ENCODE results near the gene FGF8. TPM values are rescaled to one million over a fixed set of nuclear protein-coding genes. Genes with fewer than 3 reads are reported as not detected.

The FGF8 gene
- polyA plus RNA-seq, 4 donors, result 6.8 to 8.9 (median 8.1) TPM

GRCh38 chr10:101782811-101783735 lies 7.2 kb upstream of the FGF8 start, which contains the start of gene NPM3:
NPM3 (minus strand) TSS chr10:101783446; CDS start chr10:101783390, 56 bp downstream.
- peak; percentile 60 to 74 (median 68) for DNase-seq (ENCODE audit: low read depth in 4 of 4, low spot score in 3 of 4)

GRCh38 chr10:101781984-101782810 lies 6.3 kb upstream of the FGF8 start:
- DNase-seq (ENCODE audit: low read depth in 4 of 4, low spot score in 3 of 4), result no peak

GRCh38 chr10:101781655-101781983 lies 5.7 kb upstream of the FGF8 start:
- DNase-seq (ENCODE audit: low read depth in 4 of 4, low spot score in 3 of 4), result no peak

DNA sequence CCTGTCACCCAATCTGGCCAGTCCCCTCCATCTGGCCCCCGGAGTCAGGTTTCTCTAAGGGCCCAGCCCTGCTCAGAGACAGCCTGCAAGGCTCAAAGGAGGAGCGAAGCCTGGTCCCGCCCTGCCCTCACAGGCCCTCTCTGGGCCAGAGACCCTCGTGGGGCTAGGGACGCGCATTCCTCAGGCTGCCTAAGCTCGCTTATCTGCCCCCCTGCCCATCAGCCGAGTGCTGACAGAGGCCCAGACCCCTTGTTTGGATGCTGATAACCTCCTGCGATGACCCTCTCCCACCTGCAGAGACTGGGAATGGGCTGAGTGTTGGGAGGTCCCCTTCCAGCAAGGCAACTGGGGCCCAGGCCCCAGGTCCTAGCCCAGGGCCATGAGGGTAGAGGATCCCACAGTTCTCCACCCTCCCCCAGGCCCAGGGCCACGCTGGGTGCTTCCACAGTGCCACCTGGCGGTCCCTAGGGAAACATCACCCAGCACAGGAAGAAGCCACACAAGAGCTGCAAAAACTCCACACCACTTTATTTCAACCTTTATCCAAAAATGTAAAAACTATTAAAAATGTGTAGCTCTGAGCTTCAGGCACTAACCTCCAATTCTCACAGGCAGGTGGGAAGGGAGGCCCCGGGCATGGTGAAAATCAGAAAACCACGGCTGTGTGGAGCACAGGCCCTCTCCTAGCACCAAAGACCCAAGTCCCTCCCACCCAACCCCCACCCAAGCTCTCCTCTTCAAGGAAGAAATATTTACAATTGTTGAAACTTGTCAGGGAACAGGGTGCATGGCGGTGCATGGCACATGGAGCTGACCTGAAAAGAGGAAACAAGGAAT lies 5.1 kb upstream of the FGF8 start:
- DNase-seq (ENCODE audit: low read depth in 4 of 4, low spot score in 3 of 4), result peak in 1 of 4 donors; percentile 63

DNA sequence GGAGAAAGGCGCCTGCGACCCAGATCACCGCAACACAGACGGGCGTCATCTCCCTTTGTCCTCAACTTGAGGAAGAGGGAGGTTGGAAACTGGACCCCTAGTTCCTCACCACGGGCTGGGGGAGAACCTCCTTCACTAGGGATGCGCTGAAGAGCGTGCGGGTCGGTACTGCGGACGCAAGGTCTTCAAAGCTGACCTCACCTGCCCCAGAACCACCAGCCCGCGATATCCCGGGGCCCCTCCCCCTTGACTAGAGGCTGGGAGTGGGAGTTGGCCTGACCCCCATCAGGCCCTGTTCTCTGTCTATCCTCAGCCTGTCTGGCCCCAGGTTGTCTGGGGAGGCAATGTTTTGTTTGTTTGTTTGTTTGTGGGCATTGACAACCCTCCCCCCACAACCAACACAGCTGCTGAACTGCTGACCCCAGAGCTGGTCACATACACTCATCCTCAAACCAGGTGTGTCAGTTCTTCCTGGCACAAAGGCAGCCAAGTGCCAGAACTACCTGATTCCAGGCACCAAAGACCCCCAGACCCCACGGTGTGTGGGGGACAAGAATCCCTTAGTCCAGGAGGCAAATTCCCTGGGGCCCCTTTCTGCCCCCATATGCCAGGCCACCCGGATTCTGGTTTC lies 4.4 kb upstream of the FGF8 start:
- DNase-seq (ENCODE audit: low read depth in 4 of 4, low spot score in 3 of 4), result no peak

DNA sequence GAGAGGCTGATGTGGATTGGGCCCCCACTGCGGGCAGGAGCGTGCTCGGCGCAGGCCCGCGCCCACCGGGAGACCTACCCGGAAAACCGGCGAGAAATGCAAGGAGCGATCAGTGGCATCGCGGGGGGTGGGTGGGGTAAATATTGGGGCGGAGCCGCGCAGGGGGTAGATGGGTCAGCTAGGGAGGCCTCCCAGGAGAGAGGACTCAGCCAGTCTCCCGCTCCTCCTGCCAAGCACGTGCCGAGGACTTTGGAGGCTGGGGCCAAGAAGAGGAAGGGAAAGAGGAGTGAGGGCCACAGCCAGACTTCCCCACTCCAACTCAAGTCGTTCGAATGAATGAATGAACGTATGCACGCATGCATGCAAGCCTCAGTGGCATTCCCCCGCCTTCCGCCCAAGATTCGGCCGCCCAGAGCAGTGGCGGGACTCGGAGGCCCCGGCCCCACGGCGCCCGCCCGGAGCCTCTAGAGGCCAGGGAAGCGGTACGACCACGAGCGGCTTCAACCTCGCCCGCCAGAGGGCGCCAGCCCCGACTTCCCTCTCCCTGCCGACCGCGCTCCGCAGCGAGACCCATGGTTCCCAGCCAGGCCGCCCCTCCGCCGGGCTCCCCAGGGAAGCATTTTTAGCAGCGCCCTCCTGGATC lies 3.8 kb upstream of the FGF8 start:
- DNase-seq (ENCODE audit: low read depth in 4 of 4, low spot score in 3 of 4), result peak in 2 of 4 donors; percentile 59 to 63

DNA sequence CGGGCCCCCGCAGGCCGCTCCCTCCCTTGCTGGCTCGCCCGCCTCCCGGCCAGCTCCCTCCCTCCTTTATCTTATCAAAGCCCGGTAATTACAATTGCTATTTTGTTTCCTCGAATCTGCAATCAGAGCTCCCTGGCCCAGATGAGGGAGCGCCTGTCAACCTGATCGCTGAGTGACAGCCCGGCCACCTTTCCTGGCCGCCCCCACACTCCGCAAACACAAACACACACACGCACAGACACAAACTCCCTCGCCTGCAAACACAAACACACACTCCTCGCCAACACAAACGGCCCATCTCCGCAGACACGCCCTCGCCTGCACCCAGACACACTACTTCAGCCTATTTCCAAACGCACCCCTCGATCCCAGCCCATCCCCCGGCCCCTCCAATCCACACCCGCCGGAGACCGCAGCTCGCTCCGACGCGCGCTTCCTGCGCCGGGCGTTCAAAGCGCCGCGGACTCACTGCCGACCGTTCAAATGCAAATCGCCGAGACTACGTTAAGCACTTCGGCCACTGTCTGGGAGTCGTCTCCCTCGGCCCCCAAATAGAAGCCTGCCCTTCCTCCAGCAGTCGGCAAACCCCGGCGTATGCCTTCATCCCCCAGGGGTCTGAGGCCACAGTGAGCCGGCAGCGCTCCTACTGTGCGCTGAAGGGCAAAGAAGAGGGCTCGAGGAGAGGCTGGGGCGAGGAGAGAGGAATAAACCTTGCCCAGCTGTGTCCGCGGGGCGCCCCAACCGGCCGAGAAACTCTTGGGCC lies 3.0 kb upstream of the FGF8 start:
- no peak for DNase-seq (ENCODE audit: low read depth in 4 of 4, low spot score in 3 of 4)

GRCh38 chr10:101778151-101778780 lies 2.4 kb upstream of the FGF8 start:
- no peak for DNase-seq (ENCODE audit: low read depth in 4 of 4, low spot score in 3 of 4)

DNA sequence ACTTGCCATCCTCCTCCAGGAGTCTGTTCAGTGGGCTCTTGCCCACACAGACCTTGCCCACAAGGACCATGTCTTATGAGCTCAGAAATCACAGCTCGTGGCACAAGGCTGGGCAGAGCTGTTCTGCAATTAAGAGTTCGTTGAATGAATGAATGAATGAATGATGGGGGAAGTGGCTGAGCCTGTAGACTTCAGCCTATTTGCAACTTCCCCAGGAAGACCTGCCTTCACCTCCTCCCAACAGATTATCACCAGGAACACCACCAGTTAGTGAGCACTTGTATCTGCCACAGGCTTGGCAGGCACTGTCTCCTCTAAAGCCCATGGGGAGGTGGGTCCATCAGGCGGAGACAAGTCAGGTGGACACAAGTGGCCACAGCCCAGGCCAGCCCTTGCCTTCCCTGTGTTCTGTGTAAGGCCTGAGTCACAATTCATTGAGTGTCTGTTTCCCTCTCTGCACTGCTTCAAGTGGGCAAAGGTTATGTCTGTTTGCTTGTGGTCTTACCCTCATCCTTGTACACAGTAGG lies 1.8 kb upstream of the FGF8 start:
- DNase-seq (ENCODE audit: low read depth in 4 of 4, low spot score in 3 of 4), result no peak

DNA sequence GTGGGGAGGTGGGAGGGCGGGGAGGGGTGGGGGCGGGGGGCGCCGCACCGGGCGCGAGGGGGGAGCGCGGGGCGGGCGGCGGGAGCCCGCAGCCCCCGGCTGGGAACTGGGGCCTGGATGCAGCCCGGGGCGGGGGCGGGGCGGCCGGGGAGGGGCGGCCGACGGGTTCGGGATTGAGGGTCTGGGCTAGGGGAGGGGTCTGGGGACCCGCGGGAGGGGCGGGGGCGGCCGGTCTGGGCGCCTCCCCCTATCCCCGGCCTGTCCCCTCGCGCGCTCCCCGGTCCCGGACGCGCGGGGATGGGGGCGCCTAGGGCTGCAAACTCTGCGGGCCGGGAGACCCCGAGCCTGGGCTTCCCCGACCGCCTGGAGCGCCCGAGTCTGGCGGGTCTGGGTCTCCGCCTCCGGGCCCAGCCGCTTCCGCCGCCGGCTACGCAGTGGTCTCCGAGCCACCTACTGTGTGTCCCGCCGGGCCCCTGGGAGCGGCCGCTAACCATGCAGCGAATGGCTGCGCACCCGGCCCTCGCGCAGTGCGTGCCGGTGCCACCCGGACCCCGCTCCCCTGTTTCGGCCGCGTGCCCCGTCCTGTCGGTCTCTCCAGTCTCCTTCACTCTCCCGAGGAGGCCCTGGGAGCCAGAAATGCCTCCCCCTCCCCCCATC lies 375 bp upstream of the FGF8 start:
- DNase-seq (ENCODE audit: low read depth in 4 of 4, low spot score in 3 of 4), result no peak

GRCh38 chr10:101774589-101775272 lies 1.2 kb downstream of the FGF8 start:
- no peak for DNase-seq (ENCODE audit: low read depth in 4 of 4, low spot score in 3 of 4)

DNA sequence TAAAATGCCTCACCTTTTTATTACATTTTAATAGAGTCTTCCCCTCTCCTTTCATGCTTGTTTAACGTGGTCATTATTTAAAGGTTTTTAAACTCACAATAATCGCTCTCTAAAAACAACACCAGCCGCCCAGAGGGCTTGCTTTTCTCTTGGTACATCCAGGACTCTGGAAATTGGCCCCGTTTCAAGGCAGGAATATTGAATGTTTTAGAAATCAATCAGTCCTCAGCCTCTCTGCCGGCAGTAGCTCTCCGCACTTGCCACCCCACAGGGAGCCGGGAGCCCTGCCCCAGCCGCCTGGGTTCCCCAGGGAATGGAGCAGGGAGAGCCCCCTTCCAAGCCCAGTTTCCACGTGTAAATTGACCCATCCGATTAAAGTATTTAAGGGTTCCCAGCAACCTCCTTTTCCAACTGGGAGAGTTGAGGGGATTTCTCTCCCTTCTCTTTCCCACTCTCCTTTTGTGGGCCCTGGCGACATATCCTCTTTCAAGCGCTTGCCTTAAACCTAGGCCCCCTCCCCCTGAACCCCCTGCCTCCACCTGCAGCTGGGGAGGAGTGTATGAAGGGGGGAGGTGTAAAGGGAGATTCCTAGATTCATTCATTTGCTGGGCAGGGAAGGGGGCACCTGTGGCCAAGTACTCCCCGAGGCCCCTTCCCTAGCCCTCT lies 1.9 kb downstream of the FGF8 start:
- no peak for DNase-seq (ENCODE audit: low read depth in 4 of 4, low spot score in 3 of 4)

DNA sequence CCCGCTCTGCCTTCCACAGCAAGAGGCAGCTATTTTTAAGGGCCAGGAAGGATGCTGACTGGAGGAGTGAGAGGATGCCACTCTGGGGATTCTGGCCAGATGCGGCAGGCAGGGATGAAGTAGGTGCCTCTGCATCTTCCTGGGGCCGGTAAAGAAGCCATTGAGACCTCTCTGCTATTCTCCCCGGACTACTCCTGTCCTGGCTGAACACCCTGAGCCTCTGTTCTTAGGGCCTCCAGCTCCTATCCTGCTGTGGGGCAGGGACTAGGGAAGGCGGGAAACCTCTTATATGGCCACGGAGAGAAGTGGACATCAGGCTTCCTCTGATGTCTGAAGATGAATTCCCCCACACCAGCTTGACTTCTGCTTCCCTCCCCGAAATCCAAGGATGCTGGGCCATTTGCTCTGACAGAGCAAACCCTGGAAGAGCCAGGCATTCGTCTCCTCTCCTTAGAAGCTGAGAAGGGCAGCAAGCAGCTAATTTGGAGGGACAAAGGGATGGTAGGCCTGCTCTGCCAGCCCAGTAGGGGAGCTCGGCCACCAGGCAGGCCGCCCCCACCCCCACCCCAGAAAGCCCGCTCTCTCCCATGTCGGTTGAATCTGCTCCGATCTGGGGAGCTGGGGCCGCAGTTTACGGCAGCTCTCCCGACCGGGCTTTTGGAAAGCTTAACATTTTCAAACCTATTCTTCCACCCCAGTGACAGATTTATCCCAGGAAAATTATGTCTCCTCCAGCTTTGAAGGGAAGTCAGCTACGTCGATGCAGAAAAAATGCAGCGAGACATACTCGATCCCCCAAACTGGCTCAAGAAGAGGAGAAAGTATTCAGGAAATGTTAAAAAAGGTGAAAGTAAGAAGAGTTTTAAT lies 2.8 kb downstream of the FGF8 start:
- DNase-seq (ENCODE audit: low read depth in 4 of 4, low spot score in 3 of 4), result no peak

- no peak for DNase-seq (ENCODE audit: low read depth in 4 of 4, low spot score in 3 of 4)
Observed at GRCh38 chr10:101772017-101772894, 3.7 kb downstream of the FGF8 start.

DNA sequence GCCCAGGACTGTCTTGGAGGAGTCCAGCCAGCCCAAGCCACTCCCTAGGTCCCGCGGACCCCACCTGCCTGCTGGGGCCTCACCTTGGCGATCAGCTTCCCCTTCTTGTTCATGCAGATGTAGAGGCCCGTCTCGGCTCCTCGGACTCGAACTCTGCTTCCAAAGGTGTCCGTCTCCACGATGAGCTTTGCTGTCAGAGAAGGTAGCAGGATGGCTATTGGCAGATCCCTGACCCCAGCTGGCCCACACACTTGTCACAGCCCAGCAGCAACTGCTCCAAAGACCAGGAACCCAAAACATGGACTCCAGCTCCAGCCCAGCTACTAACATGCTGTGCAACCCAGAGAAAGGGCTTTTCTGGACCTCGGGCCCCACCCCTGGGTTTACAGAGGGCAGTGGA lies 4.5 kb downstream of the FGF8 start:
- DNase-seq (ENCODE audit: low read depth in 4 of 4, low spot score in 3 of 4), result no peak
